OCI-LY7 (cell line): ENCODE measurements around the gene EP400. TPM values are rescaled to one million over a fixed set of nuclear protein-coding genes. Genes with fewer than 3 reads are reported as not detected.

ENCODE experiments used
- BruUV-seq: library from RNA; stranded (reverse); fragments of 400-500 nt; replicated peaks from 2 replicates; lab custom pipeline; 2021; lab: Mats Ljungman, UMichigan
- CTCF ChIA-PET: fragments of 300-600 bp; sonication (Branson Sonifier 250); formaldehyde crosslinking; loops from one replicate; lab custom pipeline; 2022; ENCODE audit warnings: antibody characterized with exemption; ENCODE audit not compliant: unreplicated experiment; lab: Charles Lee
- POLR2A ChIA-PET: fragments of 300-600 bp; sonication (Branson Sonifier 250); formaldehyde crosslinking; loops from one replicate; lab custom pipeline; 2022; ENCODE audit warnings: antibody characterized with exemption; lab: Charles Lee
- DNase-seq: peaks from one replicate; pipeline ENCODE4 v3.0.0-alpha.2; 2015; ENCODE audit warnings: low spot score
- H2AFZ ChIP-seq: fragments of 200-600 bp; sonication (generic), shearing (Covaris generic); 2 replicates; pipeline ENCODE4 v1.6.1; 2014; ENCODE audit warnings: mild to moderate bottlenecking, antibody characterized with exemption, low read length, moderate library complexity
- H3K27ac ChIP-seq: fragments of 200-600 bp; sonication (generic); 2 replicates; pipeline ENCODE4 v1.5.1; 2014; ENCODE audit warnings: mixed run types, low read depth, mild to moderate bottlenecking, moderate library complexity, low read length, inconsistent platforms; ENCODE audit not compliant: poor library complexity, severe bottlenecking
- H3K36me3 ChIP-seq: fragments of 200-600 bp; sonication (generic); 2 replicates; pipeline ENCODE4 v1.6.1; 2014; ENCODE audit warnings: mild to moderate bottlenecking, antibody characterized with exemption, low read length, moderate library complexity, mixed read lengths; ENCODE audit not compliant: insufficient read depth
- H3K4me1 ChIP-seq: fragments of 200-600 bp; sonication (generic); 2 replicates; pipeline ENCODE4 v1.5.1; 2014; ENCODE audit warnings: mild to moderate bottlenecking, low read length; ENCODE audit not compliant: insufficient read depth, poor library complexity, severe bottlenecking
- H3K4me2 ChIP-seq: fragments of 200-600 bp; sonication (generic); 2 replicates; pipeline ENCODE4 v1.6.1; 2014; ENCODE audit warnings: mild to moderate bottlenecking, low read length
- H3K4me3 ChIP-seq: fragments of 200-600 bp; sonication (generic); 2 replicates; pipeline ENCODE4 v1.5.1; 2014; ENCODE audit warnings: mild to moderate bottlenecking, low read depth, low read length; ENCODE audit not compliant: poor library complexity, severe bottlenecking
- H3K79me2 ChIP-seq: fragments of 200-600 bp; sonication (generic); 2 replicates; pipeline ENCODE4 v1.6.1; 2016; ENCODE audit warnings: low read depth, mild to moderate bottlenecking, low read length, moderate library complexity, mixed read lengths; ENCODE audit not compliant: insufficient read depth
- H3K9me2 ChIP-seq: fragments of 200-600 bp; sonication (generic); 2 replicates; pipeline ENCODE4 v1.6.1; 2016; ENCODE audit warnings: mild to moderate bottlenecking, low read length, mixed read lengths; ENCODE audit not compliant: insufficient read depth
- H3K9me3 ChIP-seq: fragments of 200-600 bp; sonication (generic); 2 replicates; pipeline ENCODE4 v1.6.1; 2014; ENCODE audit warnings: mild to moderate bottlenecking, mixed run types, low read length, mixed read lengths
- H4K20me1 ChIP-seq: fragments of 200-600 bp; sonication (generic); 2 replicates; pipeline ENCODE4 v1.6.1; 2014; ENCODE audit warnings: mild to moderate bottlenecking, antibody characterized with exemption, low read length, moderate library complexity, mixed read lengths; ENCODE audit not compliant: insufficient read depth
- CTCF ChIP-seq: fragments of 200-600 bp; sonication (generic); conservative IDR thresholded peaks from 2 replicates; pipeline ENCODE4 v1.5.1; 2014; ENCODE audit warnings: mild to moderate bottlenecking, antibody characterized with exemption, low read length, moderate library complexity, mixed read lengths
- EZH2phosphoT487 ChIP-seq: fragments of 200-600 bp; sonication (generic); IDR thresholded peaks from 2 replicates; pipeline ENCODE4 v1.6.1; 2018; ENCODE audit warnings: low read depth, borderline replicate concordance, mild to moderate bottlenecking, mixed run types, antibody characterized with exemption, low read length, moderate library complexity, mixed read lengths
- intact Hi-C: fragments of 100-400 bp; cut with micrococcal nuclease; formaldehyde crosslinking; loops from one replicate; pipeline ENCODE4 v1.10.0; 2022; ENCODE audit not compliant: unreplicated experiment
- total RNA-seq, 2 experiments: library from RNA; depleted of rRNA in 1 of 2; stranded (reverse); fragments of >200 nt in 1 of 2; shearing (Covaris generic) in 1 of 2; gene quantifications; 2 replicates each; pipeline ENCODE4 v1.2.3, GENCODE V29; 2014 to 2022

Gene EP400
- total RNA-seq, 2 experiments from 2014 or later, result 20.7 to 56.2 TPM

- Histone ChIP-seq H3K9me3 (no peaks in the 10 kb centered on the region), H3K9me2 (no peaks in the 10 kb centered on the region), H3K4me2 (no peak overlapping the region), H3K27ac (no peak overlapping the region), H3K4me1 (no peaks in the 10 kb centered on the region), H4K20me1 (no peaks in the 10 kb centered on the region), H2AFZ (no peak overlapping the region), H3K79me2 (no peaks in the 10 kb centered on the region), H3K4me3 (no peak overlapping the region), H3K36me3 (no peaks in the 10 kb centered on the region)
- no TSS peak for BruUV-seq
- TF ChIP-seq EZH2phosphoT487, result no peak
- no peak for TF ChIP-seq CTCF
- CTCF ChIA-PET, result no interaction called here
- intact Hi-C loops, result no loop called here
- DNase-seq, result no peak
- POLR2A ChIA-PET, result interaction anchor here (0.5 kb wide), 1 partner anchor 94 kb away, joined by 6 read pairs; no protein-coding TSS in a partner anchor
Observed at GRCh38 chr12:131903270-131904255, 46.2 kb upstream of the EP400 start.

- no peak for DNase-seq
- BruUV-seq, result no TSS peak
- no peaks in the 10 kb centered on the region for H3K9me2 ChIP-seq
- ChIA-PET CTCF (no interaction called here), POLR2A (no interaction called here)
- no peaks in the 10 kb centered on the region for H3K4me1 ChIP-seq
- H3K4me2 ChIP-seq, result no peak overlapping the region
- TF ChIP-seq EZH2phosphoT487, result no peak
- no peak overlapping the region for H3K4me3 ChIP-seq
- no peaks in the 10 kb centered on the region for H3K79me2 ChIP-seq
- no peaks in the 10 kb centered on the region for H4K20me1 ChIP-seq
- no peaks in the 10 kb centered on the region for H3K36me3 ChIP-seq
- intact Hi-C loops, result no loop called here
- H3K27ac ChIP-seq, result no peak overlapping the region
- no peaks in the 10 kb centered on the region for H3K9me3 ChIP-seq
- H2AFZ ChIP-seq, result no peak overlapping the region
Observed at GRCh38 chr12:131904346-131904745, 45.4 kb upstream of the EP400 start.

- H4K20me1 ChIP-seq, result no peaks in the 10 kb centered on the region
- POLR2A ChIA-PET, result no interaction called here
- no peak for DNase-seq
- BruUV-seq, result no TSS peak
- no peak overlapping the region for H2AFZ ChIP-seq
- TF ChIP-seq CTCF, result no peak
- no peak for TF ChIP-seq EZH2phosphoT487
- intact Hi-C loops, result no loop called here
- no peak overlapping the region for H3K4me3 ChIP-seq
- no peaks in the 10 kb centered on the region for H3K4me1 ChIP-seq
- no peaks in the 10 kb centered on the region for H3K79me2 ChIP-seq
- H3K36me3 ChIP-seq, result no peaks in the 10 kb centered on the region
- no peak overlapping the region for H3K27ac ChIP-seq
- H3K9me3 ChIP-seq, result no peaks in the 10 kb centered on the region
- no peaks in the 10 kb centered on the region for H3K9me2 ChIP-seq
- no peak overlapping the region for H3K4me2 ChIP-seq
- CTCF ChIA-PET, result interaction anchor here (0.6 kb wide), 1 partner anchor 67 kb away, joined by 3 read pairs; no protein-coding TSS in a partner anchor
Observed at GRCh38 chr12:131905081-131905629, 44.6 kb upstream of the EP400 start.
